Caco-2 (cell line): ENCODE data around the gene F12. TPM values are rescaled to one million over a fixed set of nuclear protein-coding genes. Genes with fewer than 3 reads are reported as not detected.

ENCODE experiments used
- BruUV-seq: library from RNA; stranded (reverse); fragments of 400-500 nt; replicated peaks from 2 replicates; lab custom pipeline; 2021; lab: Mats Ljungman, UMichigan
- CTCF ChIA-PET: fragments of 300-600 bp; sonication (Branson Sonifier 250); formaldehyde crosslinking; loops from one replicate; lab custom pipeline; 2022; ENCODE audit warnings: antibody characterized with exemption; lab: Charles Lee
- POLR2A ChIA-PET: fragments of 300-600 bp; sonication (Branson Sonifier 250); formaldehyde crosslinking; loops from one replicate; lab custom pipeline; 2022; ENCODE audit warnings: antibody characterized with exemption; lab: Charles Lee
- DNase-seq, 2 experiments: peaks; one replicate each; pipeline versions ENCODE4 v3.0.0 to v3.0.0-alpha.2; 2020 to 2022
- H3K27me3 ChIP-seq: replicated peaks from 2 replicates; pipeline ENCODE4 v1.6.0; 2011; ENCODE audit warnings: low read length; ENCODE audit not compliant: control insufficient read depth, insufficient read depth
- H3K36me3 ChIP-seq: 2 replicates; pipeline ENCODE4 v1.5.1; 2011; ENCODE audit warnings: low read length; ENCODE audit not compliant: control insufficient read depth, insufficient read depth
- H3K4me1 ChIP-seq: fragments of 250-450 bp; sonication (Bioruptor Pico); 2 replicates; pipeline ENCODE4 v1.5.1; 2020; ENCODE audit warnings: mild to moderate bottlenecking
- H3K4me3 ChIP-seq: 2 replicates; pipeline ENCODE4 v1.5.1; 2011; ENCODE audit warnings: low read depth, mild to moderate bottlenecking, control low read depth, low read length
- H3K9me3 ChIP-seq: fragments of 250-450 bp; sonication (Bioruptor Pico); 2 replicates; pipeline ENCODE4 v1.5.1; 2020; ENCODE audit warnings: mild to moderate bottlenecking, moderate library complexity
- H3K27ac Mint-ChIP-seq: one replicate; pipeline ENCODE4 v1.8.0; 2022; ENCODE audit warnings: mixed read lengths; ENCODE audit not compliant: unreplicated experiment
- H3K27me3 Mint-ChIP-seq: one replicate; pipeline ENCODE4 v1.8.0; 2022; ENCODE audit warnings: mixed read lengths; ENCODE audit not compliant: insufficient read depth, unreplicated experiment
- H3K36me3 Mint-ChIP-seq: one replicate; pipeline ENCODE4 v1.8.0; 2022; ENCODE audit warnings: mild to moderate bottlenecking, mixed read lengths; ENCODE audit not compliant: insufficient read depth, unreplicated experiment
- H3K4me1 Mint-ChIP-seq: one replicate; pipeline ENCODE4 v1.8.0; 2022; ENCODE audit warnings: low read depth, mixed read lengths; ENCODE audit not compliant: unreplicated experiment
- H3K4me3 Mint-ChIP-seq: one replicate; pipeline ENCODE4 v1.8.0; 2022; ENCODE audit warnings: mild to moderate bottlenecking, moderate library complexity, mixed read lengths; ENCODE audit not compliant: unreplicated experiment
- H3K9me3 Mint-ChIP-seq: one replicate; pipeline ENCODE4 v1.8.0; 2022; ENCODE audit warnings: mixed read lengths; ENCODE audit not compliant: unreplicated experiment
- CTCF ChIP-seq, 2 experiments: fragments of 200-600 bp in 1 of 2; IDR thresholded peaks; 1 replicate in 1 of 2; 2 replicates in 1 of 2; pipeline versions ENCODE4 v1.5.1 to v1.8.0; 2011 to 2022; ENCODE audit warnings: antibody characterized with exemption in 1 of 2, control low read depth in 1 of 2, inconsistent platforms in 1 of 2, low read depth in 1 of 2, low read length in 1 of 2, mild to moderate bottlenecking in 1 of 2, moderate library complexity in 1 of 2; ENCODE audit not compliant: insufficient read depth in 1 of 2, severe bottlenecking in 1 of 2, unreplicated experiment in 1 of 2
- intact Hi-C: fragments of 100-400 bp; cut with micrococcal nuclease; formaldehyde crosslinking; loops from one replicate; pipeline ENCODE4 v1.10.0; 2022; ENCODE audit not compliant: unreplicated experiment
- total RNA-seq: library from RNA; stranded (reverse); gene quantifications from 2 replicates; pipeline ENCODE4 v1.2.3, GENCODE V29; 2022

Gene F12
- total RNA-seq, 1 experiment from 2014 or later: 13.3 TPM

- peaks cover 5% of the 10 kb centered on the region for H3K36me3 Mint-ChIP-seq
- Histone ChIP-seq H3K27me3 (no peaks in the 10 kb centered on the region), H3K36me3 (no peaks in the 10 kb centered on the region; the same call in 1 of the 2 replicates), H3K4me3 (no peak overlapping the region), H3K4me1 (peaks cover 25% of the 10 kb centered on the region), H3K9me3 (no peaks in the 10 kb centered on the region)
- DNase-seq: no peak
- peak overlapping the region; percentile 83 for H3K4me3 Mint-ChIP-seq
- CTCF ChIA-PET: interaction anchor here (0.6 to 2.7 kb wide), 36 partner anchors 9 to 142 kb away, joined by 3 to 92 read pairs (median 6); partner anchors contain the start of genes GRK6, LMAN2, PDLIM7 and PRR7
- POLR2A ChIA-PET: interaction anchor here (0.6 to 2.6 kb wide), 9 partner anchors 9 to 128 kb away, joined by 3 to 23 read pairs (median 6); partner anchors contain the start of genes GRK6, LMAN2, PDLIM7 and PRR7
- H3K9me3 Mint-ChIP-seq: no peaks in the 10 kb centered on the region
- BruUV-seq: no TSS peak
- intact Hi-C loops: loop anchor here (1.0 to 2.0 kb wide), 6 partner anchors 9 to 58 kb away; partner anchors contain the start of gene LMAN2
- no peak overlapping the region for H3K27ac Mint-ChIP-seq
- no peak for TF ChIP-seq CTCF (IDR thresholded peaks at IDR 0.05; ENCODE audit: insufficient read depth in 1 of 2, low read depth in 1 of 2, low read length in 1 of 2, severe bottlenecking in 1 of 2, unreplicated experiment in 1 of 2)
- H3K4me1 Mint-ChIP-seq: peaks cover 15% of the 10 kb centered on the region
- no peaks in the 10 kb centered on the region for H3K27me3 Mint-ChIP-seq
Measured at GRCh38 chr5:177369645-177370440, 39.5 kb downstream of the F12 start.

- H3K4me3 ChIP-seq: no peak overlapping the region
- H3K36me3 ChIP-seq: no peaks in the 10 kb centered on the region; the same call in 1 of the 2 replicates
- no peaks in the 10 kb centered on the region for H3K27me3 ChIP-seq
- Mint-ChIP-seq H3K27ac (peak overlapping the region; percentile 36), H3K4me1 (peaks cover 15% of the 10 kb centered on the region), H3K27me3 (no peaks in the 10 kb centered on the region), H3K4me3 (peak overlapping the region; percentile 31), H3K36me3 (peaks cover 5% of the 10 kb centered on the region), H3K9me3 (no peaks in the 10 kb centered on the region)
- no TSS peak for BruUV-seq
- no peaks in the 10 kb centered on the region for H3K9me3 ChIP-seq
- H3K4me1 ChIP-seq: peaks cover 23% of the 10 kb centered on the region
- CTCF ChIA-PET: interaction anchor here (0.7 to 2.7 kb wide), 15 partner anchors 10 to 129 kb away, joined by 3 to 31 read pairs (median 5); partner anchors contain the start of genes GRK6, LMAN2 and PDLIM7
- POLR2A ChIA-PET: interaction anchor here (0.6 to 2.6 kb wide), 3 partner anchors 10 to 78 kb away, joined by 3 to 22 read pairs (median 3); partner anchors contain the start of genes LMAN2 and PRR7
- peak; percentile 72 to 77 for TF ChIP-seq CTCF (IDR thresholded peaks at IDR 0.05; ENCODE audit: insufficient read depth in 1 of 2, low read depth in 1 of 2, low read length in 1 of 2, severe bottlenecking in 1 of 2, unreplicated experiment in 1 of 2)
- intact Hi-C loops: no loop called here
- peak in 1 of 2 experiments; percentile 69 for DNase-seq
Measured at GRCh38 chr5:177368869-177369644, 40.3 kb downstream of the F12 start.
